Frontal cortex (tissue), 4 donors: ENCODE data around the gene KIF17. TPM values are rescaled to one million over a fixed set of nuclear protein-coding genes. Genes with fewer than 3 reads are reported as not detected.
A peak's percentile ranks its signal among the peaks of the same experiment; 100 is the strongest.

Experiments
- DNase-seq, 2 donors: peaks; one replicate each; pipeline ENCODE4 v3.0.0; 2012; ENCODE audit warnings: low spot score in 2 of 2
- FAIRE-seq: peaks from 2 replicates; lab custom pipeline; 2012; peaks lifted over from hg19 to GRCh38; lab: Jason Lieb, UNC
- total RNA-seq: library from RNA; depleted of rRNA; stranded (reverse); fragments of >200 nt; gene quantifications from one replicate; pipeline ENCODE4 v1.2.3, GENCODE V29; 2014
- donor health status: control.
- donor health status: control.
- donor health status: control.

Gene KIF17
- total RNA-seq, 1 donor from 2014 or later: 10.2 TPM

DNA sequence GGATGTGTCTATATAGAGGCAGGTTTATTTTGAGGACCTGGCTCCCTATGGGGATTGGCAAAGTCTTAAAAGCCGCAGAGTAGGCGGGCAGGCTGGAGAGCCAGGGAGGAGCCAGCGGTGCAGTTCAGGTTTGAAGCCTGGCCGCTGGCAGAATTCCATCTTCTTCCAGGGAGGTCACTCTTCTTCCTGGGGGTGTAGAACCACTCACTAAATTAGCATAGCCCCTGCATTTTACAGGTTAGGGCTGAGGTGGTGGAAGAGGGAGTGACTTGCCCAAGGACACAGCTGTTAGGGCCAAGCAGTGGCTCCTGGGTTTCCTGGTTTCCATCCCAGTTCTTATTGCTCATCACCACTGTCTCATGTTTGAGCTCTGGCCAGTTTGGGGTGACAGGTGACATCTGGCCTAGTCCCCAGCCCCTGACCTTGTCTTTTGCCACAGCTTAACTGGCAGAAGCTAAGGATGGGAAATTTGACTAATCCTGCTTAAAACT is 83.2 kb downstream of the KIF17 start:
- FAIRE-seq (no peak), DNase-seq (peak in 1 of 2 donors; percentile 40)

DNA sequence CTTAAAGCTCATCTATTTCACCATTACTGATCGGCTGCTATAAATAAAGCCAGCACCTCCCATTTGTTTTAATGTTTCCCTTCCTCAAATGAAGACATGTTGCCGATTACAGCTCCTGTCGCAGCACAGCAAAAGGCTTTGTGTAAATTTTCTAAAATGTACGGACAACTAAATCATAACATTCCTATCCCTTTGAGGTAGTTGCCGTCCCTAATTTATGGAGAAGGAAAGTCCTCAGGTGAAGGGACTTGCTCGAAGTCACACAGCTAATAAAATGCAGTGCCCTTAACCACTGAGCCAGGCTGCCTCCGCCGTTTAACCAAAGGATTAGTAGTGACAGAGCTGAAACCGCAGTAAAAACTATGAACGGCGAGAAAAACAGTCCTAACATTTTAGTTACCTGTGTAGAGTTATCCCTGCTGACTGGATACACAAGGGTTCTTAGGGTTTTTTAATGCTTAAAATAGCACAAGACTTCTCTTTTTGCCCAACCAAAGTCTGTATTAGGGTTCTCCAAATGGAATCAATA is 83.7 kb downstream of the KIF17 start:
- DNase-seq: no peak
- FAIRE-seq: no peak

DNA sequence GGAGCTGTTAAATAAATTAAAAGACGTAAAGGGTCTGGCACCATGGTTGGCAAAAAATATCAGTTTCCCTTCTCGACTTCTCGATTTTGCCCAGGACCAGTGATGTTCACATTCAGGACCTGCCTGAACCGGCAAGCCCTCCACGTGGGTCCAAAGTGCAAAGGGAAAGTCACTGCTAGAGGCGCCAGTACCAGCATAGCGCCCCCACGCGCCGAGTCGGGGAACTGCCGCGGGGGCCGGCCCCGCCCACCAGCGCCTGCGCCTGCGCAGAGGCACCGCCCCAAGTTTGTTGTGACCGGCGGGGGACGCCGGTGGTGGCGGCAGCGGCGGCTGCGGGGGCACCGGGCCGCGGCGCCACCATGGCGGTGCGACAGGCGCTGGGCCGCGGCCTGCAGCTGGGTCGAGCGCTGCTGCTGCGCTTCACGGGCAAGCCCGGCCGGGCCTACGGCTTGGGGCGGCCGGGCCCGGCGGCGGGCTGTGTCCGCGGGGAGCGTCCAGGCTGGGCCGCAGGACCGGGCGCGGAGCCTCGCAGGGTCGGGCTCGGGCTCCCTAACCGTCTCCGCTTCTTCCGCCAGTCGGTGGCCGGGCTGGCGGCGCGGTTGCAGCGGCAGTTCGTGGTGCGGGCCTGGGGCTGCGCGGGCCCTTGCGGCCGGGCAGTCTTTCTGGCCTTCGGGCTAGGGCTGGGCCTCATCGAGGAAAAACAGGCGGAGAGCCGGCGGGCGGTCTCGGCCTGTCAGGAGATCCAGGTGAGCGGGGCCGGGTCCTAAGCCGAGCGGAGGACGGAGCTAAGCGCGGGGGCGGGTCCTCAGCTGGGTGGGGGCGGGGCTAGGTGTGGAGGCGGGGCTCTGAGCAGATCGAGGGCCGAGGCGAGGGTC is 84.4 kb downstream of the KIF17 start, which contains the start of gene PINK1:
Gene PINK1, plus strand, starts transcription at position 269 of the 875 bp plus-strand sequence. Its CDS starts 91 bp downstream, at position 360.
- no peak for FAIRE-seq
- DNase-seq: peak; percentile 87

DNA sequence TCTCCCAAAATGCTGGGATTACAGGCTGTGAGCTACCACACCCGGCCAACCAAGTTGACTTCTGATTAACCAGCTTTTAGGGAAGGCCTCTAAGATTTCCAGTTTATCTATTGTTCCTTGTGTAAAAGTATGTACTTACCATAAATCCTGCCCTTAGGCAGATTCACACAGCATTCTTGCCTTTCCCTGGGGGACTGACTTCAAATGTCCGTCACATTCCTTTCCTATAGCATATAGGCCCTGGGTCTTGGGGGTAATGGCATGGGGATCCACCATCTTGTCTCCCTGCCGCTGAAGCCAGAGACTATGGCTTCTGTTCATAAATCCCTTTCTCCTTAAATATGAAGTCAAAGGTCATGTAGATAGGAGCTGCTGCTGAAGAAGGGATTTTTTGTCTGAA is 85.4 kb downstream of the KIF17 start:
- no peak for DNase-seq
- no peak for FAIRE-seq

DNA sequence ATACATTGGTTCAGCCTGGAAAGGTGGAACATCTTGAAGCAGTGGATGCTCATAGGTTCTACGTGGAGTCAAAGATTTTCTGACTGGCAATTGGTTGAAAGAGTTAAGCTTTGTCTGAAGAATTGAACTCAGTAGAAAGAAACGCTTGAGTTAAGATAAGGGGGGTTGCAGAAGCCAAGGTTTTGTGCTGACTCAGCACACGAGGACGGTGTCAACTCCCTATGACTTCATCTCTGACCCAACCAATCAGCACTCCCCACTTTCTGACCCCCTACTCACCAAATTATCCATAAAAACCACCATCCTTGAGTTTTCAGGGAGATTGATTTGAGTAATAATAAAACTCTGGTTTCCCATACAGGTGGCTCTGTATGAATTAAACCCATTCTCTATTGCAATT is 87.1 kb downstream of the KIF17 start:
- DNase-seq: no peak
- FAIRE-seq: no peak

DNA sequence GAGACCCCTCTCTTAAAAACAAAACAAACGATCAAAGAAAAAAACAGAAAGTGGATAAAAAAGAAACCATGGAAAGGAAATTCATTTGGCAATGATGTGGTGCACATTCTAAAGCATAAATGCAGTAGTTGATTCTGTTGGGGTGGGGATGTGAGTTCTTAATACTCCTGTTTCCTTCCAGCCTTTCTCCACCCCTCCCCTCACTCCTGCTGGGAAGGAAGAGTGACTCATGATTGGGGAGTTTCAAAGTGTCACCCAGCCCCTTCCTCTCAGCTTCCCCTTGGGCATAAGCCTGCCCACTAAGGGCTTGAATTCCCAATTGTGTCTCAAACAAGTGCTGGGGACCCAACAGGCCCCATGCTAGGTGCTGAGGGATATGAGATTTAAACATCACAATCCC is 91.3 kb downstream of the KIF17 start:
- DNase-seq (no peak), FAIRE-seq (no peak)

DNA sequence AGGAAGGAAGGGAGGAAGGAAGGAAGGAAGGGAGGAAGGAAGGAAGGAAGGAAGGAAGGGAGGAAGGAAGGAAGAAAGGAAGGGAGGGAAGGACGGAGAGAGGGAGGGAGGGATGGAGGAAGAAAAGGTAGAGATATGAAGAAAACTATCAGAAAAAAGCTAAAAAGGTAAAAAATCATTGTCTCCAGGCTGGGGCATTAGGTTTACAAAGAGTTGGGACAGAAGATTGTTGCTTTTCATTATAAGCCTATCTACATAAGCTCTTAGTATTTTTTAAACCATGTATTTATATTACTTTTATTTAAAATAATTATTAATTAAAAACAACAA is 91.7 kb downstream of the KIF17 start:
- DNase-seq (no peak), FAIRE-seq (no peak)

DNA sequence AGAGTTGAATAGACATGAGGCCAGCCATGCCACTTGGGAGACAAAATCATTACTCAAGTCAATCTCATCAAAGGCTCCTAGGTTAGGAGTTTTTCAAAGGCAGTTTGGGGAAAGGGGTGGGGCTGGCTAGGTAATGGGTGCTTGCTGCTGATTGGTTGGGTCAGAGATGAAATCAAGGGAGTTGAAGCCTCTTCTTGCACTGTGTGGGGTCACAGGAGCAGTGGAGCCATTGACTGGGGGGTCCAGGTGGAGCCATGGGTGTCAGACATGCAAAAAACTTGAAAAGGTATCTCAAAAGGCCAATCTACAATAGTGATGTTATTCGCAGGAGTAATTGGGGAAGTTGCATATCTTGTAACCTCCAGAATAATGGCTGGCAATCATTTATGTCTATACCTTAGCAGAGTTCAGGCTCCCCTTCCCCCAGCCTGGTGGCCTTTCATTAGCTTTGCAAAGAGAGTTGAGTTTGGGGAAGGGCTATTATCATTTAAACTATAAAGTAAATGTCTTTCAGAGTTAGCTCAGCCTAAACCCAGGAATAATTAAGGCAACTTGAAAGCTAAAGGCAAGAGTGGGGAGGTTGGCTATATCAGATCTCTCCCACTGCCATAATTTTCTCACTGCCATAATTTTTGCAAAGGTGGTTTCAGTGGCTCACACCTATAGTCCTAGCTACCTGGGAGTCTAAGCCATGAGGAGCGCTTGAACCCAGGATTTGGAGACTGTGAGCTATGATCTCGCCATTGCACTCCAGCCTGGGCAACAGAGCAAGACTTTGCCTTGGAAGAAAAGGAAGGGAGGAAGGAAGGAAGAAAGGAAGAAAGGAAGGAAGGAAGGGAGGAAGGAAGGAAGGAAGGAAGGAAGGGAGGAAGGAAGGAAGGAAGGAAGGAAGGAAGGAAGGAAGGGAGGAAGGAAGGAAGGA is 92.4 kb downstream of the KIF17 start:
- DNase-seq: no peak
- FAIRE-seq: no peak

DNA sequence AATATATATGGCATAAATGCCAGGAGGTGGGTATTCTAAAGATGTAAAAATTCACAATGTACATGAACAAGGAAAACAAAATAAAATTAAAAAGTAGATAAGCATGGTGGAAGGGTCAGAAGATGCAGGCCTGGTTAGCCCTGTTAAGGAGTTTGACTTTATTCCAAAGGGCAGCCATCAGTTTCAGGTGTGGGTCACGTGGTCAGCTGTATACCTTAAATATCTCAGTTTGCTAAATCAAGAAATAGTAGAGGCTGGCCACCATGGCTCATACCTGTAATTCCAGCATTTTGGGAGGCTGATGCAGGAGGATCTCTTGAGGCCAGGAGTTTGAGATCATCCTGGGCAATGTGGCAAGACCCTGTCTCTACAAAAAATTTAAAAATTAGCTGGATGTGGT is 93.1 kb downstream of the KIF17 start:
- no peak for FAIRE-seq
- DNase-seq: no peak

DNA sequence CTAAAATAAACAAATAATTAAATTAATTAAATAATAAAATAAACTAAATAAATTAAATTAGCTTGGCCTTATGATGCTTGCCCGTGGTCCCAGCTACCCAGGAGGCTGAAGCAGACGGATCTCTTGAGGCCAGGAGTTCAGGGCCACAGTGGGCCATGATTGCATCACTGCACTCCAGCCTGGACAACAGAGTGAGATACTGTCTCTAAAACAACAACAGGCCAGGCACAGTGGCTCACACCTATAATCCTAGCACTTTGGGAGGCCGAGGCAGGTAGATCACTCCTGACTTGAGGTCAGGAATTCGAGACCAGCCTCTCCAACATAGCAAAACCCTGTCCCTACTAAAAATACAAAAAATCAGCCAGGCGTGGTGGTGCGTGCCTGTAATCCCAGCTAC is 96.8 kb downstream of the KIF17 start:
- DNase-seq (no peak), FAIRE-seq (no peak)

DNA sequence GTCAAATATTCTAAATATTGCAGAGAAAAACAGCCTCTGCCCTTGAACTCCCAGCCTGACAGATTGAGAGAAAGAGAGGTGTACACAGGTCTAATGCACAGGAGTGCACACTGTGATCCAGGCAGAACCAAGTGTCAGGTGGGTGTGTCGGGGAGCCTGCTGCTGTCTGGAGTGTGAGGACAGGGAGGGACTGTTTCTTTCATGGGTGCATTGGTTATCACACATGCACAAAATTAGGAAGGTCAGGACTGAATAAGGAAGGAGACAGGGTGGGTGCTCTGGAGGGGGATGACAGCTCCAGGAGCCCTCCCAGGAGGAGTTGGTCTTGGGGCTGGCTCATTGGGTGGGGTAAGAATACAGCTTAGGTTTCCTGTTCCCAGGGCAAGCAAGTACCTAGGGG is 97.8 kb downstream of the KIF17 start:
- FAIRE-seq: no peak
- DNase-seq: no peak

DNA sequence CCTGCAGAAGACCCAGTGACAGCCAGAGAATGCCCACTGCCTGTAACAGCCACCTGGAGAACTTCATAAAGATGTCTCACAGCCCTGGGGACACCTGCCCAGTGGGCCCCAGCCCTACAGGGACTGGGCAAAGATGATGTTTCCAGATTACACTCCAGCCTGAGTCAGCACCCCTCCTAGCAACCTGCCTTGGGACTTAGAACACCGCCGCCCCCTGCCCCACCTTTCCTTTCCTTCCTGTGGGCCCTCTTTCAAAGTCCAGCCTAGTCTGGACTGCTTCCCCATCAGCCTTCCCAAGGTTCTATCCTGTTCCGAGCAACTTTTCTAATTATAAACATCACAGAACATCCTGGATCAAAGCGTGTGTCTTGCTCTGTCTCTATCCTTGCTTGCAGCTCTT is 99.3 kb downstream of the KIF17 start:
- DNase-seq: no peak
- no peak for FAIRE-seq

DNA sequence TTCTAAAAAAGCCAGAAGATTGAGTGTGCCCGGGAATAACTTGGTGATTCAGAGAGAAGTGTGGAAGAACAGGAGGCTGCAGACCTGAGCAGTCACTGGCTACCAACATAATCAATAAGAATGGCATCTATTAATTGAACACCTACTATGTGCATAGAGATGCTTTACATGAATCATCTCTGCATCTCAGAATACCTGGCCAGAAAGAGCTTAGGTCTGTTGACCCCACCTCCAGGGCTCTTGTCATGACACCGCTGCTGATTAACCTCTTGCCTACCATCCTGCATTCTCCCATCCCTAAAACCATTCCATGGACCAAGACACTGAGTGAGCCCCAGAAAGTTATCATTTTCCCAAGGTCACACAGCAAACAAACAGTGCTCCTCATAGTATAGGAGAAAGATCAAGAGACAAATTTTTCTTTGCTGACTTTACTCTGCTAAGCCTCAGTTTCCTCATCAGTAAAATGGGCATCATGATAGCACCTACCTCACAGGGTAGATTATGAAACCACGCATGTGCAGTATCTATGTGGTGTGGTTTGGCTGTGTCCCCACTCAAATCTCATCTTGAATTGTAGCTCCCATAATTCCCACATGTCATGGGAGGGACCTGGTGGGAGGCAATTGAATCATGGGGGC is 100.8 kb downstream of the KIF17 start:
- FAIRE-seq: no peak
- no peak for DNase-seq

DNA sequence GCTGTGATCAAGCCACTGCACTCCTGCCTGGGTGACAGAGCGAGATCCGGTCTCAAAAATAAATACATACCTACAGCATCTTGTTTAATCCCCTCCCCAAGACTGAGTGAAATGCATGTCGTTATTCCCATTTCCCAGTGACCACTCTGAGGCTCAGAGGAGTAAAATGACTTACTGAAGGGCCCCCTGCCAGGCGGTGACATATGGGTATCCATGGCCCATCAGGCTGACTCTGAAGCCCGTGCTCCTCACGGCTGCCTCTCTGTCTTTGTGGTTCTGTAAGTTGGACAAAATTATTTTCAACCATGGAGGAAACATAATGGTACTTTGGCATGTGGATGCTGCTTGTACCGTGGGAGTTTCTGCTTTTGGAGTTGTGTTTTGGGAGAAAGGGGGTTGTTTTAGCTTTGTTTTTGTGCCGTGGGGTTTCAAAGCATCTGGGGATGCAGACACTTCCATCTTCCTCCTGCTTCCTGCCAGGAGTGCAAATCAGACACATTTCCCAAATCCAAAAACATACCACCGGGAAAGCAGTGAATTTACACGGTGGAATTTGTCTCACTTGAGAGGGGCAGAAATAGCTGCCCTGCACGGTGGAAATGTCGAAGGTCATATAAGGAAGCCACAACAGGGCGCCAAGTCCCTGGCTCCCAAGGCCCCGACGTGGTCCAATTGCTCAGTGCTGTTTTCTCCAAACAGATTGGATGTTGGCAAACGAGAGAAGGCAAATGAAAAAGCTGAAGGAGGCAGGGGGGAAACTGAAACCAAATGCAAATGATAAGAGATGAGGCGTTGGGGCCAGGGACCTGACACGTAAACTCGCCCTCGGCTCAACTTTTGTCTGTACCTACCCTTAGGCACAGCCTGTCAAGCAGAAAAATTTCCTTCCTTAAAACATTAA is 101.6 kb downstream of the KIF17 start:
- FAIRE-seq: no peak
- no peak for DNase-seq

DNA sequence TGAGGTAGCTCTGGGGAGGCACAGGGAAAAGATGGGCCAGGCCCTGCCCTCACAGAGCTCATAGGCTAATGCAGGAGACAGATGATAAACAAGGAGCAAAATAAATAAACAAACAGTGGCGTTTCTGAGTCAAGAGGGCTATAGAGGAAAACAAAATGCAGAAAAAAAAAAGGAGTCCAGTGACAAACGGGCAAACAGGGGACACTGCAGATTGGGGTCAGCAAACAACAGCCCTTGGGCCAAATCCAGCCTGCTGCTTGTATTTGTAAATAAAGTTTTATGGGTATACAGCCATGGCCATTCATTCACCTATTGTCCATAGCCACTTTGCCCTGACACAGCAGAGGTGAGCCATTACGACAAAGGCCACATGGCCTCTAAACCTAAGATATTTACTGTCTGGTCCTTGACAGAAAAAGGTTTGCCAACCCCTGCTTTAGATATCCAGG is 103.7 kb downstream of the KIF17 start:
- DNase-seq (no peak), FAIRE-seq (no peak)
